Thoracic aorta (tissue), 2 donors: Measurements from ENCODE around the gene TCF7L2. TPM values are rescaled to one million over a fixed set of nuclear protein-coding genes. Genes with fewer than 3 reads are reported as not detected.

Experiments used
- ATAC-seq: fragments of 150-250 bp; one replicate; pipeline ENCODE4 v1.8.0; 2017; ENCODE audit warnings: low read depth; ENCODE audit not compliant: insufficient number of reproducible peaks, low FRiP score
- DNase-seq: peaks from one replicate; pipeline ENCODE4 v3.0.0-alpha.2; 2020; ENCODE audit warnings: low spot score
- H3K27ac ChIP-seq, 2 donors: fragments of 200-600 bp; sonication (generic); 1 replicate in 1 of 2; 2 replicates in 1 of 2; pipeline ENCODE4 v1.5.1; 2016; ENCODE audit warnings: mild to moderate bottlenecking in 2 of 2, moderate library complexity in 2 of 2
- H3K27me3 ChIP-seq: fragments of 200-600 bp; sonication (generic); replicated peaks from 2 replicates; pipeline ENCODE4 v1.6.0; 2016; ENCODE audit warnings: mild to moderate bottlenecking; ENCODE audit not compliant: insufficient read depth
- H3K36me3 ChIP-seq: fragments of 200-600 bp; sonication (generic); one replicate; pipeline ENCODE4 v1.5.1; 2016
- H3K4me1 ChIP-seq, 2 donors: fragments of 200-600 bp; sonication (generic); 1 replicate in 1 of 2; 2 replicates in 1 of 2; pipeline versions ENCODE4 v1.5.1 to v1.6.0; 2016; ENCODE audit warnings: low read depth in 2 of 2, mild to moderate bottlenecking in 1 of 2; ENCODE audit not compliant: control insufficient read depth in 1 of 2
- H3K4me3 ChIP-seq: fragments of 200-600 bp; sonication (generic); 2 replicates; pipeline ENCODE4 v1.5.1; 2016; ENCODE audit warnings: mild to moderate bottlenecking
- H3K9me3 ChIP-seq: fragments of 200-600 bp; sonication (generic); 2 replicates; pipeline ENCODE4 v1.5.1; 2016
- total RNA-seq, 2 donors: library from RNA; depleted of rRNA; stranded (reverse); fragments of >200 nt; gene quantifications; one replicate each; pipeline versions ENCODE4 v1.1.0 to v1.2.3, GENCODE V29; 2016
- TF ChIP-seq, protein P1 (sequence below): fragments of 200-600 bp; sonication (generic); IDR thresholded peaks from one replicate; pipeline ENCODE4 v1.5.1; 2019; ENCODE audit warnings: antibody characterized with exemption

The TCF7L2 gene
- total RNA-seq, 2 donors from 2014 or later: 21.4 to 50.5 TPM

DNA sequence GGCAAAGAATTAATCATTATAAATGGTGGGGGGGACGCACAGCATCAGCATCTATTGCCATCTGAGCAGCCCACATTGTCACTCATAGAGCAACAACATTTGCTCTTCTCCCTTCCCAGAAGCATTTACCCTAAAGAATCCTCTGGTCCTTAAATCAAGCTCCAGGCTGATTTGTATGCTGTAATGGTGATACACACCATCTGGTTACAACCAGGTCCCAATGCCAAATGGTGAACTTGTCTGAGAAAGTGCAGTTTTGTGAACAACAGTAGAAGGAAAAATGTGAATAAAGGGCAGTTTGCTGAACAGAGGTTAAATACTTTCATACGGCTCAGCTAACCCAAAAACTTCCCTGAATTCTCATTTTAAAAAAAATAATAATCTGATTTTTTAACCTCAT is 38.8 kb upstream of the TCF7L2 start:
- ATAC-seq: no peak
- H3K27ac ChIP-seq: no peak overlapping the region

DNA sequence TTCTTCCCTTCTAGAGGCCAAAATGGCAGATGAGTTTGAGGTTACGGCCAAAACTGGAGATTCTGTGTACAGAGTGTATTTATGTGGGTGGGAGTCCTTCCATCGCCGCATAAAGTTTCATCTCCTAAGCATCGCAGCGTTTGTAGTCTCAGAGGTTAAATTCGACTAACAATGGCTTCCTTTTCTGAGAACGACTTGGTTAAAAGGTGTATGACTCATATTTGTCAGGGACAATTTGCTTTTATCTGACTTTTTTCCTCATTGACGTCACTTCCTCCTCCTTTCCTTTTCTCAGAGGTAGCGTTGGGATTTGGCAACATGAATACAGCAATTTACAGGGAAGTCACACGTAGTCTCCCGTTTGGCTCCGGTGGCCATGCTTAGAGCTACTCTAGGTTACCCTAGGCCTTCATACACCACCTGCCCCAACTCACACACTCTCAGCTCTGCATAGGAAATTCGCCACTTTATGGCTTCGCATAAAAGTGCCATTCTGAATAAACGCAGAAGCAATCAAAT is 37.6 kb upstream of the TCF7L2 start:
- Histone ChIP-seq H3K9me3 (no peaks in the 10 kb centered on the region), H3K27me3 (no peaks in the 10 kb centered on the region), H3K36me3 (no peaks in the 10 kb centered on the region), H3K4me3 (no peak overlapping the region), H3K27ac (no peak overlapping the region), H3K4me1 (peaks cover 0 to 6% of the 10 kb centered on the region in 2 donors)
- ATAC-seq (no peak), DNase-seq (no peak)
- TF ChIP-seq, protein P1, sequence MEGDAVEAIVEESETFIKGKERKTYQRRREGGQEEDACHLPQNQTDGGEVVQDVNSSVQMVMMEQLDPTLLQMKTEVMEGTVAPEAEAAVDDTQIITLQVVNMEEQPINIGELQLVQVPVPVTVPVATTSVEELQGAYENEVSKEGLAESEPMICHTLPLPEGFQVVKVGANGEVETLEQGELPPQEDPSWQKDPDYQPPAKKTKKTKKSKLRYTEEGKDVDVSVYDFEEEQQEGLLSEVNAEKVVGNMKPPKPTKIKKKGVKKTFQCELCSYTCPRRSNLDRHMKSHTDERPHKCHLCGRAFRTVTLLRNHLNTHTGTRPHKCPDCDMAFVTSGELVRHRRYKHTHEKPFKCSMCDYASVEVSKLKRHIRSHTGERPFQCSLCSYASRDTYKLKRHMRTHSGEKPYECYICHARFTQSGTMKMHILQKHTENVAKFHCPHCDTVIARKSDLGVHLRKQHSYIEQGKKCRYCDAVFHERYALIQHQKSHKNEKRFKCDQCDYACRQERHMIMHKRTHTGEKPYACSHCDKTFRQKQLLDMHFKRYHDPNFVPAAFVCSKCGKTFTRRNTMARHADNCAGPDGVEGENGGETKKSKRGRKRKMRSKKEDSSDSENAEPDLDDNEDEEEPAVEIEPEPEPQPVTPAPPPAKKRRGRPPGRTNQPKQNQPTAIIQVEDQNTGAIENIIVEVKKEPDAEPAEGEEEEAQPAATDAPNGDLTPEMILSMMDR: no peak

More for the DNA sequence above, 38.8 kb upstream of the TCF7L2 start:
- peaks cover 0 to 17% of the 10 kb centered on the region in 2 donors for H3K4me1 ChIP-seq
- TF ChIP-seq, protein P1: no peak
- DNase-seq: no peak
- no peaks in the 10 kb centered on the region for H3K36me3 ChIP-seq
- no peaks in the 10 kb centered on the region for H3K27me3 ChIP-seq
- no peaks in the 10 kb centered on the region for H3K9me3 ChIP-seq
- H3K4me3 ChIP-seq: no peak overlapping the region

DNA sequence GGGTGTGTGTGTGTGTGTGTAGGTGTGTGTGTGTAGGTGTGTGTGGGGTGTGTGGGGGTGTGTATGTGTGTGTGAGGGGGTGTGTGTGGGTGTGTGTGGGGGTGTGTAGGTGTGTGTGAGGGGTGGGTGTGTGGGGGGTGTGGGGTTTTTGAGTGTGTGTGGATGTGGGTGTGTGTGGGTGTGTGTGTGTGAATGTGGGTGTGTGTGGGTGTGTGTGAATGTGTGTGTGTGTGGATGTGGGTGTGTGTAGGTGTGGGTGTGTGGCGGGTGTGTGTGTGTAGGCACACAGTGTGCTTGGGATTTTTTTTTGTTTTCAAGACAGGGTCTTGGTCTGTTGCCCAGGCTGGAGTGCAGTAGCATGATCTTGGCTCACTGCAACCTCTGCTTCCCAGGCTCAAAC is 36.8 kb upstream of the TCF7L2 start:
- Histone ChIP-seq H3K36me3 (no peaks in the 10 kb centered on the region), H3K9me3 (no peaks in the 10 kb centered on the region), H3K4me1 (no peaks in the 10 kb centered on the region), H3K4me3 (no peak overlapping the region), H3K27me3 (no peaks in the 10 kb centered on the region), H3K27ac (no peak overlapping the region)
- TF ChIP-seq, protein P1: no peak
- DNase-seq: no peak
- ATAC-seq: no peak

DNA sequence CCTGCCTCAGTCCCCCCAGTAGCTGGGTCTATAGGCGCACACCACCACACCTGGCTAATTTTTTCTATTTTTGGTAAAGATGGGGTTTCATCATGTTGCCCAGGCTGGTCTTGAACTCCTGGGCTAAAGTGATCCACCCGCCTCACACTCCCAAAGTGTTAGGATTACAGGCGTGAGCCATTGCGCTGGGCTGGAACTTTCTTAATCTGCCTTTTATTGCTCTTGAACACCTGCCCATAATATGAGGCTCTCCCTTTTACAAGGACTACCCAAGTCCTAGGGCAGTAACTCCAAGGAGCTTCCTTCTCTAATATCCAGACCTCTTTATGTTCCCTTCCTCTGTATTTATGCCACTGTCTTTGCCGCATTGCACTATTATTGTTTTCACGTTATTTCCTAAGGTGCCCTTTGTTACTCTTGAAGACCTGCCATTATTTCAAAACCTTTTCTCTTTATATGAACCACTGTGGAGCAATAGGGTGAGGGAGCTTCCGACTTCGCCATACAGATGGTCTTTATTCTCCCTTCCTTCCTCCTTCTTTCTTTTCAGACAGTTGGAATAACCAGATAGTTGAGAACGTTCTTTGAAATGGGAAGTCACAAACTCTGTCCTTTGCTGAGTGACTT is 36.3 kb upstream of the TCF7L2 start:
- no peak overlapping the region for H3K27ac ChIP-seq
- no peaks in the 10 kb centered on the region for H3K9me3 ChIP-seq
- H3K4me1 ChIP-seq: no peaks in the 10 kb centered on the region
- TF ChIP-seq, protein P1: no peak
- no peak overlapping the region for H3K4me3 ChIP-seq
- no peaks in the 10 kb centered on the region for H3K27me3 ChIP-seq
- DNase-seq (no peak), ATAC-seq (no peak)
- no peaks in the 10 kb centered on the region for H3K36me3 ChIP-seq

DNA sequence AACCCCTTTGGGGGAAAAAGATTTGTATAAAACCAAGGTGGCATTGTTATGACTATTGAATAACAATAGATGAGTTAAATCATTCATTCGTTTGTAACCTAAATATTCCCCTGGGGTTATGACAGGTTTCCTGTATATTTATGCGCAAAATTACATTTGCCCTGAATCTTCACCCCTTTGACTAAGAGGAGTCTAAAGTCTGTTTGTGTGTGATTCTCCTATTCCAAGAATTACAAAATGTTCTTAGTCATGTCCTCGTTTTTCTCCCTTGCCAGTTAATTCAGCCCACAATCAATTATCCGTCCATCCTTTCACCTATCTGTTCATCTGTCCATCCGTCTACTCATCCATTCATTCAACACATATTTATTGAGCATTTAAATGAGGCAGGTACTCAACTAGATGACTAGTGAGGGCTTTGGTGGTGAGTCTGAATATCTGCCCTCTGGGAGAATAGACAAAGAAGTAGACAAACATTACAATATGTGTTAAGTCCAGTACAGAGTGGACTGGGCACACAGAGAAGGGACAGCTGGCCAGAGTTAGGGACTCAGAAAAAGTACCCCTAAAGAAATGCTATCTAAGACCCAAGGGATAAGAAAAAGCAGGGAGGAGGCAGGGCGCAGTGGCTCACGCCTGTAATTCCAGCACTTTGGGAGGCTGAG is 35.6 kb upstream of the TCF7L2 start:
- H3K27me3 ChIP-seq: no peaks in the 10 kb centered on the region
- no peaks in the 10 kb centered on the region for H3K4me1 ChIP-seq
- H3K36me3 ChIP-seq: no peaks in the 10 kb centered on the region
- DNase-seq (no peak), ATAC-seq (no peak)
- TF ChIP-seq, protein P1: no peak
- H3K27ac ChIP-seq: no peak overlapping the region
- no peak overlapping the region for H3K4me3 ChIP-seq
- no peaks in the 10 kb centered on the region for H3K9me3 ChIP-seq
